K562 treated with DMSO at 1 percent for 24 hours (cell line): ENCODE data around the gene PON3. TPM values are rescaled to one million over a fixed set of nuclear protein-coding genes. Genes with fewer than 3 reads are reported as not detected.

Experiments used
- total RNA-seq: library from RNA; unstranded; fragments of 300-600 nt; gene quantifications from 2 replicates; pipeline ENCODE4 v1.2.3, GENCODE V29; 2022; ENCODE audit warnings: low read depth; ENCODE audit not compliant: insufficient read depth

The PON3 gene
- not detected in 2 replicates for total RNA-seq

GRCh38 chr7:95396136-95397032, at the start of gene PON3:
Gene PON3 (minus strand): TSS chr7:95396375. CDS start chr7:95396350, 25 bp downstream.

GRCh38 chr7:95434557-95435421, 38.6 kb upstream of the PON3 start, which contains the start of gene PON2:
Gene PON2 (minus strand): TSS chr7:95435028. CDS start chr7:95434951, 77 bp downstream.

GRCh38 chr7:95324431-95324830, 71.7 kb downstream of the PON3 start, which contains the start of gene PON1:
Gene PON1 (minus strand): TSS chr7:95324532. CDS start chr7:95324475, 57 bp downstream.

Other genes starting within 250 kb of the PON3 start
- not detected in 2 replicates for gene PON1, start 71.8 kb downstream of the PON3 start, total RNA-seq
- 5.8 and 8.0 TPM in 2 replicates for gene PON2, start 38.7 kb upstream of the PON3 start, total RNA-seq
- gene ASB4, start 89.6 kb upstream of the PON3 start, total RNA-seq, result not detected in 2 replicates
- gene PDK4, start 200.1 kb upstream of the PON3 start, total RNA-seq, result 0.28 and 0.37 TPM in 2 replicates